ENCODE measurements around the gene BDNF.

DNA sequence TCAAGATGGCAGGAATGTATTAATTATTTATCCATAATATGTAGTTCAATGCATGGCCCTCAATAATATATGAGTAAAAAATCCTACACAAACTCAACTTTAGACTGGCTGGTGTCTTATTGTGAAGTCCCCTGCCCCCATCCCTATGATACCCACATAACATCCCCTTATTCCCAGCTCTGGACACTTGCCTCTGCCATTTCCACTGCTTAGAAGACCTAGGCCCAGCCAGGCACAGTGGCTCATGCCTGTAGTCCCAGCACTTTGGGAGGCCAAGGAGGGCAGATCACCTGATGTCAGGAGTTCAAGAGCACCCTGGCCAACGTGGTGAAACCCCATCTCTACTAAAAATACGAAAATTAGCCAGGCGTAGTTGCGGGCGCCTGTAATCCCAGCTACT, 84.4 kb downstream of the BDNF start:
- TF ChIP-seq POLR2AphosphoS5 (IDR thresholded peaks at IDR 0.05; ENCODE audit: low read depth, low read length) (no peak), TAF1 (IDR thresholded peaks at IDR 0.05; ENCODE audit: borderline replicate concordance, insufficient read depth, low read length) (no peak)
- TF ChIP-seq, protein P1, sequence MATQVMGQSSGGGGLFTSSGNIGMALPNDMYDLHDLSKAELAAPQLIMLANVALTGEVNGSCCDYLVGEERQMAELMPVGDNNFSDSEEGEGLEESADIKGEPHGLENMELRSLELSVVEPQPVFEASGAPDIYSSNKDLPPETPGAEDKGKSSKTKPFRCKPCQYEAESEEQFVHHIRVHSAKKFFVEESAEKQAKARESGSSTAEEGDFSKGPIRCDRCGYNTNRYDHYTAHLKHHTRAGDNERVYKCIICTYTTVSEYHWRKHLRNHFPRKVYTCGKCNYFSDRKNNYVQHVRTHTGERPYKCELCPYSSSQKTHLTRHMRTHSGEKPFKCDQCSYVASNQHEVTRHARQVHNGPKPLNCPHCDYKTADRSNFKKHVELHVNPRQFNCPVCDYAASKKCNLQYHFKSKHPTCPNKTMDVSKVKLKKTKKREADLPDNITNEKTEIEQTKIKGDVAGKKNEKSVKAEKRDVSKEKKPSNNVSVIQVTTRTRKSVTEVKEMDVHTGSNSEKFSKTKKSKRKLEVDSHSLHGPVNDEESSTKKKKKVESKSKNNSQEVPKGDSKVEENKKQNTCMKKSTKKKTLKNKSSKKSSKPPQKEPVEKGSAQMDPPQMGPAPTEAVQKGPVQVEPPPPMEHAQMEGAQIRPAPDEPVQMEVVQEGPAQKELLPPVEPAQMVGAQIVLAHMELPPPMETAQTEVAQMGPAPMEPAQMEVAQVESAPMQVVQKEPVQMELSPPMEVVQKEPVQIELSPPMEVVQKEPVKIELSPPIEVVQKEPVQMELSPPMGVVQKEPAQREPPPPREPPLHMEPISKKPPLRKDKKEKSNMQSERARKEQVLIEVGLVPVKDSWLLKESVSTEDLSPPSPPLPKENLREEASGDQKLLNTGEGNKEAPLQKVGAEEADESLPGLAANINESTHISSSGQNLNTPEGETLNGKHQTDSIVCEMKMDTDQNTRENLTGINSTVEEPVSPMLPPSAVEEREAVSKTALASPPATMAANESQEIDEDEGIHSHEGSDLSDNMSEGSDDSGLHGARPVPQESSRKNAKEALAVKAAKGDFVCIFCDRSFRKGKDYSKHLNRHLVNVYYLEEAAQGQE (IDR thresholded peaks at IDR 0.05; ENCODE audit: insufficient read depth in 1 of 2, low read depth in 2 of 2, low read length in 2 of 2): no peak
